K562 (cell line): Measurements from ENCODE around the gene DUSP10. TPM values are rescaled to one million over a fixed set of nuclear protein-coding genes. Genes with fewer than 3 reads are reported as not detected.

Experiments used
- ATF2 ChIP-seq: sonication (generic); formaldehyde crosslinking; IDR thresholded peaks from 2 replicates; pipeline ENCODE4 v1.8.1; 2022; ENCODE audit warnings: missing genetic modification reagents
- BMI1 ChIP-seq: fragments of 150-350 bp; IDR thresholded peaks from 2 replicates; pipeline ENCODE4 v1.6.1; 2014; ENCODE audit warnings: low read length
- CHD4 ChIP-seq: fragments of 200-600 bp; sonication (generic); IDR thresholded peaks from 3 replicates; pipeline ENCODE4 v1.6.1; 2012; ENCODE audit warnings: low read depth, mild to moderate bottlenecking, mixed read lengths, low read length, inconsistent platforms; ENCODE audit not compliant: insufficient read depth, insufficient replicate concordance, poor library complexity, severe bottlenecking
- HNRNPUL1 ChIP-seq: fragments of 200-400 bp; formaldehyde crosslinking; IDR thresholded peaks from 2 replicates; pipeline ENCODE4 v1.6.1; 2017; ENCODE audit warnings: low read length
- ID3 ChIP-seq, 2 experiments: fragments of 250-450 bp in 1 of 2; fragments of 450-650 bp in 1 of 2; sonication (Bioruptor Pico) in 1 of 2; IDR thresholded peaks; 2 replicates each; pipeline versions ENCODE4 v1.6.1 to v1.8.0; 2016 to 2021; ENCODE audit warnings: mild to moderate bottlenecking in 2 of 2, moderate library complexity in 2 of 2, missing compliant biosample characterization in 1 of 2, missing genetic modification characterization in 1 of 2
- KAT7 ChIP-seq: sonication (generic); formaldehyde crosslinking; IDR thresholded peaks from 2 replicates; pipeline ENCODE4 v1.8.0; 2022; ENCODE audit warnings: missing genetic modification reagents, mild to moderate bottlenecking, borderline replicate concordance
- KLF16 ChIP-seq: IDR thresholded peaks from 2 replicates; pipeline ENCODE4 v1.6.1; 2016; ENCODE audit warnings: antibody characterized with exemption
- L3MBTL2 ChIP-seq: fragments of 450-650 bp; IDR thresholded peaks from 2 replicates; pipeline ENCODE4 v1.6.1; 2016; ENCODE audit warnings: mild to moderate bottlenecking, moderate library complexity
- MYNN ChIP-seq, 2 experiments: sonication (generic); formaldehyde crosslinking in 1 of 2; IDR thresholded peaks; 2 replicates each; pipeline versions ENCODE4 v1.5.0 to v1.6.1; 2016 to 2020; ENCODE audit warnings: antibody characterized with exemption in 1 of 2, missing genetic modification reagents in 1 of 2
- NFRKB ChIP-seq: fragments of 450-650 bp; IDR thresholded peaks from 2 replicates; pipeline ENCODE4 v1.6.1; 2016; ENCODE audit warnings: low read depth
- NR4A1 ChIP-seq, 2 experiments: fragments of 250-450 bp in 1 of 2; fragments of 450-650 bp in 1 of 2; sonication (Bioruptor Pico) in 1 of 2; IDR thresholded peaks; 2 replicates each; pipeline versions ENCODE4 v1.4.0 to v1.6.1; 2016 to 2020; ENCODE audit warnings: mild to moderate bottlenecking in 2 of 2, missing compliant biosample characterization in 1 of 2, missing genetic modification characterization in 1 of 2, moderate library complexity in 1 of 2
- NRF1 ChIP-seq, 2 experiments: fragments of 450-650 bp; IDR thresholded peaks in 1 of 2; conservative IDR thresholded peaks in 1 of 2; 2 replicates each; pipeline ENCODE4 v1.6.1; 2014; ENCODE audit warnings: mild to moderate bottlenecking in 2 of 2
- PCBP2 ChIP-seq: fragments of 200-400 bp; formaldehyde crosslinking; IDR thresholded peaks from 2 replicates; pipeline ENCODE4 v1.6.1; 2018; ENCODE audit warnings: low read length, low read depth, mild to moderate bottlenecking, moderate library complexity; ENCODE audit not compliant: poor library complexity, severe bottlenecking
- PHB ChIP-seq: fragments of 250-450 bp; sonication (Bioruptor Pico); IDR thresholded peaks from 2 replicates; pipeline ENCODE4 v1.5.0; 2021
- PHTF2 ChIP-seq: fragments of 250-450 bp; sonication (Bioruptor Pico); IDR thresholded peaks from 2 replicates; pipeline ENCODE4 v1.5.0; 2021; ENCODE audit warnings: mild to moderate bottlenecking
- SIX5 ChIP-seq, 2 experiments: IDR thresholded peaks; 2 replicates each; pipeline ENCODE4 v1.6.1; 2011; ENCODE audit warnings: low read length in 2 of 2, borderline replicate concordance in 1 of 2, low read depth in 1 of 2, mild to moderate bottlenecking in 1 of 2, moderate library complexity in 1 of 2; ENCODE audit not compliant: insufficient read depth in 1 of 2
- STAG1 ChIP-seq: sonication (generic); formaldehyde crosslinking; IDR thresholded peaks from 2 replicates; pipeline ENCODE4 v1.5.0; 2020; ENCODE audit warnings: missing genetic modification reagents, borderline replicate concordance
- STAT5B ChIP-seq: fragments of 250-450 bp; sonication (Bioruptor Pico); IDR thresholded peaks from 2 replicates; pipeline ENCODE4 v1.8.0; 2021; ENCODE audit warnings: mild to moderate bottlenecking, inconsistent platforms
- XRCC4 ChIP-seq: IDR thresholded peaks from one replicate; pipeline ENCODE4 v1.6.1; 2011; ENCODE audit not compliant: insufficient read depth, insufficient read length; ENCODE audit errors: extremely low read depth
- ZBTB43 ChIP-seq: sonication (generic); formaldehyde crosslinking; IDR thresholded peaks from 2 replicates; pipeline ENCODE4 v1.8.0; 2023; ENCODE audit warnings: mild to moderate bottlenecking, missing genetic modification reagents
- ZFP91 ChIP-seq: sonication (generic); formaldehyde crosslinking; IDR thresholded peaks from 2 replicates; pipeline ENCODE4 v1.8.0; 2022; ENCODE audit warnings: mild to moderate bottlenecking, missing genetic modification reagents
- ZNF644 ChIP-seq: fragments of 200-800 bp; sonication (Bioruptor generic); IDR thresholded peaks from 2 replicates; pipeline ENCODE4 v1.6.1; 2016; ENCODE audit warnings: low read depth, missing genetic modification characterization, missing compliant biosample characterization
- polyA plus RNA-seq, 8 experiments: library from polyadenylated mRNA; depleted of rRNA in 4 of 8; stranded (reverse) in 5 of 8; unstranded in 3 of 8; fragments of >200 nt; fragmentation: Nextera tagmentation in 2 of 8; fragmentation: Illumina TruSeq in 1 of 8; extraction: Ambion mirVana in 2 of 8; extraction: Trizol in 1 of 8; gene quantifications; 2 replicates each; pipeline versions ENCODE4 v1.2.1 to v1.2.3, GENCODE V29; 2011 to 2014; ENCODE audit warnings: inconsistent platforms in 1 of 8, missing spikeins in 1 of 8
- total RNA-seq, 7 experiments: library from RNA; depleted of rRNA in 6 of 7; stranded (reverse); fragments of >200 nt in 6 of 7; fragmentation: Illumina TruSeq in 2 of 7; extraction: Trizol in 2 of 7; gene quantifications; 2 replicates each; pipeline versions ENCODE4 v1.2.1 to v1.2.3, GENCODE V29; 2011 to 2021; ENCODE audit warnings: low replicate concordance in 1 of 7

The DUSP10 gene
- total and polyA plus RNA-seq, 9 of the 15 experiments (the other 6 are each of a cell fraction or from before 2014, with no cell fraction given), result 1.7 to 8.3 (median 6.1) TPM

- TF ChIP-seq NRF1 (conservative IDR thresholded peaks at IDR 0.05 in 1 of 2, IDR thresholded peaks at IDR 0.05 in 1 of 2) (no peak), HNRNPUL1 (no peak), CHD4 (no peak), SIX5 (IDR thresholded peaks at IDR 0.05; ENCODE audit: borderline replicate concordance in 1 of 2, insufficient read depth in 1 of 2, low read depth in 1 of 2, low read length in 2 of 2) (no peak), ZBTB43 (no peak), ZNF644 (tag) (no peak), STAG1 (no peak), NR4A1 (CRISPR knock-in tag; IDR thresholded peaks at IDR 0.05) (no peak), NR4A1 (tag; IDR thresholded peaks at IDR 0.05) (no peak), KAT7 (CRISPR knock-in tag) (no peak), PHB (CRISPR knock-in tag) (no peak), NFRKB (no peak), ZFP91 (CRISPR knock-in tag) (no peak), PCBP2 (no peak), ATF2 (CRISPR knock-in tag) (no peak), KLF16 (no peak), BMI1 (no peak), ID3 (CRISPR knock-in tag; IDR thresholded peaks at IDR 0.05) (no peak), ID3 (tag; IDR thresholded peaks at IDR 0.05) (no peak), L3MBTL2 (peak; percentile 38; the same call in 1 of the 2 replicates), STAT5B (CRISPR knock-in tag) (no peak), XRCC4 (no peak), PHTF2 (no peak), MYNN (IDR thresholded peaks at IDR 0.05) (no peak), MYNN (CRISPR knock-in tag; IDR thresholded peaks at IDR 0.05) (no peak)
Observed at GRCh38 chr1:221667504-221667903, 74.4 kb downstream of the DUSP10 start (continued).
